Stomach (tissue), 9 donors: ENCODE results near the gene STRN. TPM values are rescaled to one million over a fixed set of nuclear protein-coding genes. Genes with fewer than 3 reads are reported as not detected.
"Not testable (repeated sequence)": the region's sequence is repeated elsewhere in the genome, so short reads cannot be mapped to it uniquely, and the experiment has no call there.

Experiments
- DNase-seq, 2 donors: peaks; one replicate each; pipeline versions ENCODE4 v3.0.0 to v3.0.0-alpha.2; 2013 to 2019
- H3K27ac ChIP-seq, 5 donors: fragments of 200-600 bp in 4 of 5; sonication (generic) in 4 of 5; one replicate each; pipeline ENCODE4 v1.5.1; 2013 to 2019; ENCODE audit warnings: mild to moderate bottlenecking in 1 of 5, moderate library complexity in 1 of 5
- H3K27me3 ChIP-seq, 3 donors: fragments of 200-600 bp; sonication (generic); one replicate each; pipeline ENCODE4 v1.5.1; 2017 to 2019; ENCODE audit warnings: mixed run types in 1 of 3
- H3K36me3 ChIP-seq, 4 donors: fragments of 200-600 bp; sonication (generic); 1 replicate in 3 of 4; 2 replicates in 1 of 4; pipeline ENCODE4 v1.5.1; 2016 to 2019
- H3K4me1 ChIP-seq, 4 donors: fragments of 200-600 bp; sonication (generic); one replicate each; pipeline ENCODE4 v1.5.1; 2016 to 2019
- H3K4me3 ChIP-seq, 4 donors: fragments of 200-600 bp; sonication (generic) in 3 of 4; one replicate each; pipeline ENCODE4 v1.5.1; 2016 to 2019; ENCODE audit warnings: mild to moderate bottlenecking in 1 of 4
- H3K9me3 ChIP-seq, 4 donors: fragments of 200-600 bp; sonication (generic); one replicate each; pipeline ENCODE4 v1.5.1; 2016 to 2019
- CTCF ChIP-seq, 7 experiments: fragments of 450-650 bp in 4 of 7; fragments of 200-600 bp in 3 of 7; sonication (generic) in 3 of 7; IDR thresholded peaks; one replicate each; pipeline ENCODE4 v1.5.1; 2016 to 2019; ENCODE audit warnings: antibody characterized with exemption in 7 of 7, control low read depth in 2 of 7, mild to moderate bottlenecking in 1 of 7
- EP300 ChIP-seq: sonication (generic); formaldehyde crosslinking; IDR thresholded peaks from one replicate; pipeline ENCODE4 v1.6.1; 2017; ENCODE audit warnings: antibody characterized with exemption
- POLR2A ChIP-seq, 4 donors: fragments of 450-650 bp; IDR thresholded peaks; one replicate each; pipeline ENCODE4 v1.6.1; 2016; ENCODE audit warnings: antibody characterized with exemption in 4 of 4, control low read depth in 2 of 4, mild to moderate bottlenecking in 1 of 4, moderate library complexity in 1 of 4
- POLR2AphosphoS5 ChIP-seq, 3 donors: sonication (generic); formaldehyde crosslinking; IDR thresholded peaks; one replicate each; pipeline ENCODE4 v1.6.1; 2016; ENCODE audit warnings: antibody characterized with exemption in 3 of 3
- WGBS, 5 donors: extraction: QIAGEN DNeasy Blood & Tissue Kit in 3 of 5; methylation state at CpG; one replicate each; pipeline versions ENCODE4 v1.1.5 to v1.1.7; 2013 to 2018; 5-methylcytosine and 5-hydroxymethylcytosine counted together
- intact Hi-C: fragments of 100-400 bp; cut with DNase I; formaldehyde crosslinking; loops from one replicate; pipeline ENCODE4 v1.15.1; 2023; ENCODE audit warnings: low total_unique reads
- polyA plus RNA-seq, 3 donors: library from polyadenylated mRNA; stranded (reverse); fragments of 200-250 nt; gene quantifications; one replicate each; pipeline ENCODE4 v1.2.3, GENCODE V29; 2013
- total RNA-seq, 5 donors: library from RNA; depleted of rRNA; stranded (reverse); fragments of >200 nt; gene quantifications; one replicate each; pipeline versions ENCODE4 v1.1.0 to v1.2.3, GENCODE V29; 2014 to 2016
- donor health status: healthy with polysubstance abuse.
- donor health status: Bipolar disorder and iron deficiency.
- donor health status: healthy.

The STRN gene
- total and polyA plus RNA-seq, 8 donors, result 3.5 to 34.9 (median 10.7) TPM

- peak in 1 of 2 donors; percentile 64 for DNase-seq
- H3K36me3 ChIP-seq, result peaks cover 0 to 49% (median 19%) of the 10 kb centered on the region in 4 donors
- peak overlapping the region in 4 of 5 donors; percentile 17 to 82 (median 68) for H3K27ac ChIP-seq
- intact Hi-C loops, result no loop called here
- no peaks in the 10 kb centered on the region for H3K27me3 ChIP-seq
- no peaks in the 10 kb centered on the region for H3K9me3 ChIP-seq
- H3K4me1 ChIP-seq, result peaks cover 0 to 26% (median 4%) of the 10 kb centered on the region in 4 donors
- no peak overlapping the region for H3K4me3 ChIP-seq
- TF ChIP-seq CTCF (IDR thresholded peaks at IDR 0.05) (no peak), POLR2AphosphoS5 (IDR thresholded peaks at IDR 0.05) (peak in 2 of 3 donors; percentile 29 to 58)
- 41 to 52% (median 48%) methylated on average over 4 of the region's 4 CpGs for WGBS, 5 donors
These were observed 76.5 kb downstream of the STRN start for GRCh38 chr2:36889795-36890194.

- H3K4me3 ChIP-seq, H3K9me3 ChIP-seq, DNase-seq, intact Hi-C loops, H3K27ac ChIP-seq, H3K27me3 ChIP-seq: not testable (repeated sequence)
- Histone ChIP-seq H3K4me1 (peaks cover 0 to 15% (median 4%) of the 10 kb centered on the region in 4 donors), H3K36me3 (peaks cover 9 to 58% (median 43%) of the 10 kb centered on the region in 4 donors)
- 96 to 97% (median 97%) methylated on average over 9 of the region's 9 CpGs for WGBS, 5 donors
These were observed 79.2 kb downstream of the STRN start for GRCh38 chr2:36887095-36887494.

- no peaks in the 10 kb centered on the region for H3K27me3 ChIP-seq
- H3K36me3 ChIP-seq, result peaks cover 9 to 57% (median 47%) of the 10 kb centered on the region in 4 donors
- H3K9me3 ChIP-seq, result no peaks in the 10 kb centered on the region
- no peak overlapping the region for H3K4me3 ChIP-seq
- no peak for DNase-seq
- TF ChIP-seq POLR2A (IDR thresholded peaks at IDR 0.05) (no peak), EP300 (no peak), POLR2AphosphoS5 (IDR thresholded peaks at IDR 0.05) (no peak), CTCF (IDR thresholded peaks at IDR 0.05) (no peak)
- intact Hi-C loops, result no loop called here
- no peak overlapping the region for H3K27ac ChIP-seq
- WGBS, 5 donors, result 95 to 100% (median 97%) methylated on average over 1 of the region's 1 CpG
- H3K4me1 ChIP-seq, result peaks cover 0 to 15% (median 4%) of the 10 kb centered on the region in 4 donors
These were observed 79.7 kb downstream of the STRN start for GRCh38 chr2:36886664-36887063.

- Histone ChIP-seq H3K9me3 (no peaks in the 10 kb centered on the region), H3K4me1 (peaks cover 0 to 8% (median under 1%) of the 10 kb centered on the region in 4 donors), H3K27me3 (no peaks in the 10 kb centered on the region), H3K36me3 (peaks cover 9 to 55% (median 48%) of the 10 kb centered on the region in 4 donors), H3K4me3 (no peak overlapping the region), H3K27ac (no peak overlapping the region)
- no peak for DNase-seq
- TF ChIP-seq CTCF (IDR thresholded peaks at IDR 0.05), result no peak
- TF ChIP-seq POLR2A (IDR thresholded peaks at IDR 0.05), result no peak
- no peak for TF ChIP-seq POLR2AphosphoS5 (IDR thresholded peaks at IDR 0.05)
- TF ChIP-seq EP300, result no peak
- intact Hi-C loops, result no loop called here
- WGBS, 5 donors, result 91 to 98% (median 93%) methylated on average over 3 of the region's 3 CpGs
These were observed 80.7 kb downstream of the STRN start for GRCh38 chr2:36885605-36886004.

- H3K4me1 ChIP-seq, result no peaks in the 10 kb centered on the region
- intact Hi-C loops, result no loop called here
- WGBS, 5 donors, result 93 to 98% (median 95%) methylated on average over 3 of the region's 3 CpGs
- H3K27me3 ChIP-seq, result no peaks in the 10 kb centered on the region
- no peaks in the 10 kb centered on the region for H3K9me3 ChIP-seq
- no peak overlapping the region for H3K4me3 ChIP-seq
- TF ChIP-seq EP300 (no peak), CTCF (IDR thresholded peaks at IDR 0.05) (no peak), POLR2A (IDR thresholded peaks at IDR 0.05) (no peak), POLR2AphosphoS5 (IDR thresholded peaks at IDR 0.05) (no peak)
- DNase-seq, result no peak
- peaks cover 14 to 76% (median 69%) of the 10 kb centered on the region in 4 donors for H3K36me3 ChIP-seq
- no peak overlapping the region for H3K27ac ChIP-seq
These were observed 83.8 kb downstream of the STRN start for GRCh38 chr2:36882532-36882931.
